ENCODE measurements around the gene ASCC1. TPM values are rescaled to one million over a fixed set of nuclear protein-coding genes. Genes with fewer than 3 reads are reported as not detected.
A peak's percentile ranks its signal among the peaks of the same experiment; 100 is the strongest.

ASCC1 gene
- total RNA-seq, 2 experiments from 2014 or later = 28.5 to 34.4 TPM

GRCh38 chr10:72090326-72090725 is 125.8 kb downstream of the ASCC1 start:
- POLR2A ChIA-PET = interaction anchor here (0.6 to 7.9 kb wide), 10 partner anchors 9 to 244 kb away, joined by 4 to 67 read pairs (median 6); partner anchors contain the start of genes ANAPC16 and ASCC1
- DNase-seq (no peak), ATAC-seq (ENCODE audit: low read depth) (no peak)
- Mint-ChIP-seq H3K4me1 (peaks cover 42% of the 10 kb centered on the region), H3K27ac (peak overlapping the region; percentile 99), H3K27me3 (no peaks in the 10 kb centered on the region), H3K9me3 (no peaks in the 10 kb centered on the region), H3K36me3 (peaks cover 33% of the 10 kb centered on the region), H3K4me3 (peak overlapping the region; percentile 98)

GRCh38 chr10:72089618-72090017 is 126.5 kb downstream of the ASCC1 start:
- peaks cover 39% of the 10 kb centered on the region for H3K36me3 Mint-ChIP-seq
- POLR2A ChIA-PET = interaction anchor here (0.7 to 7.9 kb wide), 16 partner anchors 10 to 245 kb away, joined by 3 to 67 read pairs (median 6); partner anchors contain the start of genes ANAPC16, ASCC1 and DDIT4
- no peak for ATAC-seq (ENCODE audit: low read depth)
- no peaks in the 10 kb centered on the region for H3K9me3 Mint-ChIP-seq
- peak overlapping the region; percentile 98 for H3K4me3 Mint-ChIP-seq
- H3K27ac Mint-ChIP-seq = peak overlapping the region; percentile 99
- peaks cover 45% of the 10 kb centered on the region for H3K4me1 Mint-ChIP-seq
- no peak for DNase-seq
- no peaks in the 10 kb centered on the region for H3K27me3 Mint-ChIP-seq

GRCh38 chr10:72088889-72089575 is 127.0 kb downstream of the ASCC1 start:
- ATAC-seq (ENCODE audit: low read depth) = peak; percentile 52
- H3K4me3 Mint-ChIP-seq = peak overlapping the region; percentile 98

GRCh38 chr10:72087969-72088888 is 127.8 kb downstream of the ASCC1 start, which contains the start of gene SPOCK2:
TSS of gene SPOCK2 (minus strand) at chr10:72088551. CDS start at chr10:72088328, 223 bp downstream.
- DNase-seq (peak; percentile 72), ATAC-seq (ENCODE audit: low read depth) (peak; percentile 52)
- Mint-ChIP-seq H3K4me3 (peak within 1 kb of the TSS; percentile 98), H3K27ac (peak within 1 kb of the TSS; percentile 99), H3K9me3 (no peaks in the 10 kb centered on the region), H3K36me3 (peaks cover 33% of the 10 kb centered on the region), H3K27me3 (no peaks in the 10 kb centered on the region), H3K4me1 (peaks cover 50% of the 10 kb centered on the region)
- POLR2A ChIA-PET = interaction anchor here (0.6 to 7.9 kb wide), 31 partner anchors 9 to 414 kb away, joined by 3 to 67 read pairs (median 5); partner anchors contain the start of genes ANAPC16, ASCC1 and DDIT4

More at GRCh38 chr10:72088889-72089575, 127.0 kb downstream of the ASCC1 start:
- peak overlapping the region; percentile 99 for H3K27ac Mint-ChIP-seq
- H3K27me3 Mint-ChIP-seq = no peaks in the 10 kb centered on the region
- POLR2A ChIA-PET = interaction anchor here (0.6 to 7.9 kb wide), 23 partner anchors 10 to 413 kb away, joined by 3 to 67 read pairs (median 5); partner anchors contain the start of genes ANAPC16, ASCC1 and DDIT4
- peaks cover 46% of the 10 kb centered on the region for H3K4me1 Mint-ChIP-seq
- H3K36me3 Mint-ChIP-seq = peaks cover 36% of the 10 kb centered on the region
- no peaks in the 10 kb centered on the region for H3K9me3 Mint-ChIP-seq
- peak; percentile 71 for DNase-seq

- ATAC-seq (ENCODE audit: low read depth) (peak; percentile 27), DNase-seq (peak; percentile 70)
- Mint-ChIP-seq H3K4me1 (peaks cover 54% of the 10 kb centered on the region), H3K27me3 (no peaks in the 10 kb centered on the region), H3K27ac (peak overlapping the region; percentile 89), H3K9me3 (no peaks in the 10 kb centered on the region), H3K36me3 (peaks cover 33% of the 10 kb centered on the region), H3K4me3 (peak overlapping the region; percentile 91)
- POLR2A ChIA-PET = interaction anchor here (0.8 to 7.9 kb wide), 21 partner anchors 8 to 247 kb away, joined by 3 to 67 read pairs (median 6); partner anchors contain the start of genes ANAPC16, ASCC1 and DDIT4
These were observed 128.6 kb downstream of the ASCC1 start for GRCh38 chr10:72087392-72087968.

- DNase-seq = peak; percentile 84
- Mint-ChIP-seq H3K27ac (peak overlapping the region; percentile 89), H3K4me3 (peak overlapping the region; percentile 91), H3K4me1 (peaks cover 53% of the 10 kb centered on the region), H3K36me3 (peaks cover 32% of the 10 kb centered on the region), H3K9me3 (no peaks in the 10 kb centered on the region), H3K27me3 (no peaks in the 10 kb centered on the region)
- POLR2A ChIA-PET = interaction anchor here (0.5 to 7.9 kb wide), 19 partner anchors 7 to 1167 kb away, joined by 3 to 67 read pairs (median 9); partner anchors contain the start of genes ANAPC16, ASCC1 and DDIT4
- ATAC-seq (ENCODE audit: low read depth) = peak; percentile 25
These were observed 129.3 kb downstream of the ASCC1 start for GRCh38 chr10:72086466-72087391.

- Mint-ChIP-seq H3K4me3 (peak overlapping the region; percentile 91), H3K9me3 (no peaks in the 10 kb centered on the region), H3K27me3 (no peaks in the 10 kb centered on the region), H3K4me1 (peaks cover 59% of the 10 kb centered on the region), H3K27ac (peak overlapping the region; percentile 89), H3K36me3 (peaks cover 33% of the 10 kb centered on the region)
- DNase-seq (no peak), ATAC-seq (ENCODE audit: low read depth) (no peak)
- POLR2A ChIA-PET = interaction anchor here (1.5 to 7.9 kb wide), 8 partner anchors 9 to 269 kb away, joined by 3 to 67 read pairs (median 22); partner anchors contain the start of genes ANAPC16, ASCC1, DDIT4 and DNAJB12
These were observed 130.1 kb downstream of the ASCC1 start for GRCh38 chr10:72085864-72086465.

- Mint-ChIP-seq H3K4me3 (peak overlapping the region; percentile 91), H3K27me3 (no peaks in the 10 kb centered on the region), H3K36me3 (peaks cover 35% of the 10 kb centered on the region), H3K4me1 (peaks cover 62% of the 10 kb centered on the region), H3K9me3 (no peaks in the 10 kb centered on the region), H3K27ac (peak overlapping the region; percentile 89)
- ATAC-seq (ENCODE audit: low read depth) (no peak), DNase-seq (no peak)
- POLR2A ChIA-PET = interaction anchor here (1.1 to 7.9 kb wide), 10 partner anchors 8 to 270 kb away, joined by 3 to 67 read pairs (median 10); partner anchors contain the start of genes ANAPC16, ASCC1, DDIT4 and DNAJB12
These were observed 130.9 kb downstream of the ASCC1 start for GRCh38 chr10:72085166-72085565.

GRCh38 chr10:72083790-72084459 is 132.2 kb downstream of the ASCC1 start:
- peak overlapping the region; percentile 91 for H3K4me3 Mint-ChIP-seq
- H3K9me3 Mint-ChIP-seq = no peaks in the 10 kb centered on the region
- ATAC-seq (ENCODE audit: low read depth) (peak; percentile 21), DNase-seq (peak; percentile 66)
- POLR2A ChIA-PET = interaction anchor here (0.9 to 7.9 kb wide), 7 partner anchors 11 to 243 kb away, joined by 3 to 67 read pairs (median 7); partner anchors contain the start of gene DDIT4
- H3K4me1 Mint-ChIP-seq = peaks cover 63% of the 10 kb centered on the region
- H3K27me3 Mint-ChIP-seq = no peaks in the 10 kb centered on the region
- peak overlapping the region; percentile 89 for H3K27ac Mint-ChIP-seq
- peaks cover 41% of the 10 kb centered on the region for H3K36me3 Mint-ChIP-seq

- Mint-ChIP-seq H3K4me1 (peaks cover 66% of the 10 kb centered on the region), H3K36me3 (peaks cover 44% of the 10 kb centered on the region), H3K27me3 (no peaks in the 10 kb centered on the region), H3K27ac (peak overlapping the region; percentile 89), H3K4me3 (peak overlapping the region; percentile 91), H3K9me3 (no peaks in the 10 kb centered on the region)
- ATAC-seq (ENCODE audit: low read depth) (no peak), DNase-seq (no peak)
- POLR2A ChIA-PET = interaction anchor here (0.6 to 7.9 kb wide), 5 partner anchors 24 to 191 kb away, joined by 3 to 67 read pairs (median 3); partner anchors contain the start of genes ANAPC16, ASCC1 and DDIT4
These were observed 133.0 kb downstream of the ASCC1 start for GRCh38 chr10:72082856-72083789.
